G401.6 (cell line): ENCODE data around the gene ABCB10.
"Not testable (repeated sequence)": the region's sequence is repeated elsewhere in the genome, so short reads cannot be mapped to it uniquely, and the experiment has no call there.

Source experiments
- FAIRE-seq: peaks from 2 replicates; lab custom pipeline; 2012; peaks lifted over from hg19 to GRCh38; lab: Jason Lieb, UNC

Gene ABCB10

DNA sequence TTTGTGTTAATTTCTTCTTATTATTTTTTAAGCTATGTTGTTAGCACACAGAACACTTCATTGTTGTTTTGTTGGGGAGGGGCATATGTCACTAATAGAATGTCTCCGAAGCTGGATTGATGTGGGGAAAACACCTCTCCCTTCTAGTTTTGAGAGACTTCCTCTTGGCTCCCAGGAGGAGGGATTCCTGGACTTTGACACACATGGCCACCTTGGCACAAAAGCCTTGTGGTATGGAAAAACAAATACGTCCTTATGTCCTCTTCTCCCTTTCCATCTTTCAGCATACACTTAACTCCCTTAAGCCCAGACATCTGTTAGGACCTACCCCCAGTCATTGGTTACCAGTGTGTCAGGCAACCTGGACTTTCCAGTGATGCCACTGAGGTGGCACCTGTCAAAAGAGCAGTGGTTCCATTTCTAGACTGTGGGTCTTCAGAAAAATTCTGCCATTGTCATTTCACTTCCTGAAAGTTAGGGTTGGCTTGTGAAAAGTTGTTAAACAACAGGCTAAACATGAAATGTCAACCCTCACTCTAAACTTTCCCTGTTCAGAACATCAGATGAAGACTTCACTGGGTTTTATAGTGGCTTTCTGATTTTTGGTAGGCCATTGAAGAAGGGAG lies 12.5 kb upstream of the ABCB10 start:
- FAIRE-seq = no peak

DNA sequence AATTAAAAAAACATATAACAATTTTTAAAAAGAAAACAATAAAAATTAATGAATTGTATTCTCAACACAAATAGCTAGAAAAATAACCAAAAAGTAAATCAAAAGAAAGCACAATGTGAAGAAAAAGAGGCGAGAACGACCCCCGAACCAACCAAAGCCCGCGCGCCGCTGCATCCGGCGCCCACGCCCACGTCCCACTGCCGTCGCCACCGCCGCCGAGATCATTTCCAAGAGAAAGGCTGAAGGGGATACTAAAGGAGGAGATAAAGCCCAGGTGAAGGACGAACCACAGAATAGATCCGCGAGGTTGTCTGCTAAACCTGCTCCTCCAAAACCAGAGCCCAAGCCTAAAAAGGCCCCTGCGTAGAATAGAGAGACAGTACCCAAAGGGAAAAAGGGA lies 11.8 kb upstream of the ABCB10 start:
- FAIRE-seq = no peak

DNA sequence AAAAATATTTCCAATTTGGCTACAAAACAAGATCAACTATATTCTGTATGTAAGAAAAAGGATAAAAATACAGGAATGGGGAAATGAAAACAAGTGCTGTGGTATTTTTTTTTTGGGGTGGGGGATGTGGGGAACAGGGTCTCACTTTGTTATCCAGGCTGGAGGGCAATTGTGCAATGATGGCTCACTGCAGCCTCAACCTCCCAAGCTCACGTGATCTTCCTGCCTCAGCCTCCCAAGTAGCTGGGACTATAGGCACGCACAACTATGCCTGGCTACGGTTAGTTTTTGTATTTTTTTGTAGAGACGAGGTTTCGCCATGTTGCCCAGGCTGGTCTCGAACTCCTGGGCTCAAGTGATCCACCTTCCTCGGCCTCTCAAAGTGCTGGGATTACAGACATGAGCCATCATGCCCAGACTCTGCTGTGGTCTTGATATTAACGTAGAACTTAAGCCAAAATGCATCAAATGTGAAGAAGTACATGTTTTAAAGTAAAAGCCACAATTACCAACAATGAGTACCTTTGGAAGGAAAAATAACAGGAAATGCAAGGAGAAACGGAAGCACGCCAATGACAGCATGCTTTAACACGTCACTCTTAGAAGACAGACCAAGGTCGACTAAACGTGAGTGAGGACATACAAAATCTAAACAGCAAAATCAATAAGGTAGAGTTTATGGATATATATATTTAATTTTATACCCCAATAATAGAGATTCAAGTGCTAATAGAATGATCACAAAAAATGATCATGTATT lies 8.8 kb upstream of the ABCB10 start:
- FAIRE-seq = no peak

DNA sequence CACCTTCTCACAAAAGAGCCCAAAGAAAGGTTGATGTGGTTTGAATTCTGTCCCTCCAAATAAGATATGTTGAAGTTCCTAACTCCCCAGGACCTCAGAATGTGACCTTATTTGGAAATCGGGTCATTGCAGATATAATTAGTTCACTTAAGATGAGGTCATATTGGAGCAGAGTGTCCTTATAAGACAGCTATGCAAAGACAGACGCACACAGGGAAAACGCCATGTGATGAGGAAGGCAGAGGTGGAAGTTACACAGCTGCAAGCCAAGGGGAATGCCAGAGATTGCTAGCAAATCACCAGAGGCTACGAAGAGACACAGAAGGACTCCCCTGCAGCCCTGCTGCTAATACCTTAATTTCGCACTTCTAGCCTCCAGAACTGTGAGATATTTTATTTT lies 5.2 kb upstream of the ABCB10 start:
- FAIRE-seq = no peak

DNA sequence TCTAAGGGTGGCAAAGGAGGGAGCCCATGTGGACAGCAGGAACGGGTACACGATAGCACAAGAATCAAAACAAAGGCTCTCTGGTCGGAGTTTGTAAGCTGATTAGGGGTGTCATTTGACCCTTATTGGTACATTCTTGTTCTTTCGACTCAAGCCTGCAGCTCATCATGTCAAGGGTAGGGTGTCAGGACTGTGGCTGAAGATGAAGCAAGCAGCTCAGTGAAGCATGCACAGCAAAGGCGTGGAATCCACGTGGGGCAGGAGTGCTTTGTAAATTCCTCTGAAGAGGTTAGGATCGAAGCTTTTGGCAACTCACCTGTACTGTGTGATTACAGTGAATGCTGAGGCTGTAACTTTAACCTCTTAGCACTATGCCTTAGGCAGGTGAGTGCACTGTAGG lies 4.7 kb upstream of the ABCB10 start:
- no peak for FAIRE-seq

DNA sequence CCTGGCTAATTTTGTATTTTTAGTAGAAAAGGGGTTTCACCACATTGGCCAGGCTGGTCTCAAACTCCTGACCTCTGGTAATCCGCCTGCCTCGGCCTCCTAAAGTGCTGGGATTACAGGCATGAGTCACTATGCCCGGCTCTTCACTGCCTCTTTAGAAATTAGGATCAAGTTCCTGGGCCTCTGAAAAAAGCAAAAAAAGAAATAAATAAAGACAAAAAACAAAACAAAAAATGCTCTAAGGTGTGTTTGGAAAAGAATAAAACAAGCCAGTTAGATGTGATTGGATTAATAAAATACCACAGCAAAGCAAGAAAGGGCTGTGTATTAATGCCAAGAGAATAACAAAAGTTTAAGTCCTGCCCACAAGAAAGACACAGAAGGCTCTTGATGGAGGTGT lies 4.2 kb upstream of the ABCB10 start:
- no peak for FAIRE-seq

DNA sequence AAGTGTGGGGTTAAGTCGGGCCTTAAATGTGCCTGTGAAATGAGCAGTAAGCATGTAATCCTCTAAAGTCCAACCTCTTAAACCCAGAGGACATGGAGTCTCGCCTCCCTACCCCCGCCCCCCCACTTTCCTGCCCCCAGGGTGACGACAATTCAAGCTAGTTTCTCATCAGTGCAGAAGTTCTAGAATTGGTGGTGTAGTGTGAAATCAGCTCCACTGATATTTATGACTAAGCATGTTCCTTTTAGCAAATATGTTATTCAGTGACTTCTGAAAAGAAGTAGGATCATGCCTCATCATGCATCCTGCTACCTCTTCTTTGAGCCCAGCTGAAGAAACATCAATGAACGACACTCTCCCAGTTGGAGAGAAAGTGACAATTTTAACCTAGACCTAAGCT lies 2.6 kb upstream of the ABCB10 start:
- FAIRE-seq = no peak

DNA sequence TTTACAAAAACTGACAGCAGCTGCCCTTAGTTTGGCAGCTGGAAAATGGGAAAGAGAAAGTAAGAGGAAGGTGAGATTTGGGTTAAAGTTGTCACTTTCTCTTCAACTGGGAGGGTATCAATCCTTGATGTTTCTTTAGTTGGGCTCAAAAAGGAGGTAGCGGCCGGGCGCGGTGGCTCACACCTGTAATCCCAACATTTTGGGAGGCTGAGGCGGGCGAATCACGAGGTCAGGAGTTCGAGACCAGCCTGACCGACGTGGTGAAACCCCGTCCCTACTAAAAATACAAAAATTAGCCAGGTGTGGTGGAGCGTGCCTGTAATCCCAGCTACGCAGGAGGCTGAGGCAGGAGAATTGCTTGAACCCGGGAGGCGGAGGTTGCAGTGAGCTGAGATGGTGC lies 1.6 kb upstream of the ABCB10 start:
- not testable (repeated sequence) for FAIRE-seq

DNA sequence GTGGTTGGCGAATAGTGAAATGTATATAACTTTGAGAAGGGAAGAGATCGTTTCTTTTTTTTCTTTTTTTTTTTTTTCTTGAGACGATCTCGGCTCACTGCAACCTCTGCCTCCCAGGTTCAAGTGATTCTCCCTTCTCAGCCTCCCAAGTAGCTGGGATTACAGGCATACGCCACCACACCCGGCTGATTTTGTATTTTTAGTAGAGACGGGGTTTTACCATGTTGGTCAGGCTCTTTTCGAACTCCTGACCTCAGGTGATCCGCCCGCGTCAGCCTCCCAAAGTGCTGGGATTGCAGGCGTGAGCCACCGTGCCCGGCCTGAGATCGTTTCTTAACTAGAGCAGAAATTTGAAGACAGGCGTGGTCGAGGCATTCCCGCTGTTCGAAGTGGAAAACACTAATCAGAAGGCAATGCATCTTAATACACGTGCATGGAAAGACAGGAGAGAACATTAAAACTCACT lies 862 bp upstream of the ABCB10 start:
- FAIRE-seq = not testable (repeated sequence)

DNA sequence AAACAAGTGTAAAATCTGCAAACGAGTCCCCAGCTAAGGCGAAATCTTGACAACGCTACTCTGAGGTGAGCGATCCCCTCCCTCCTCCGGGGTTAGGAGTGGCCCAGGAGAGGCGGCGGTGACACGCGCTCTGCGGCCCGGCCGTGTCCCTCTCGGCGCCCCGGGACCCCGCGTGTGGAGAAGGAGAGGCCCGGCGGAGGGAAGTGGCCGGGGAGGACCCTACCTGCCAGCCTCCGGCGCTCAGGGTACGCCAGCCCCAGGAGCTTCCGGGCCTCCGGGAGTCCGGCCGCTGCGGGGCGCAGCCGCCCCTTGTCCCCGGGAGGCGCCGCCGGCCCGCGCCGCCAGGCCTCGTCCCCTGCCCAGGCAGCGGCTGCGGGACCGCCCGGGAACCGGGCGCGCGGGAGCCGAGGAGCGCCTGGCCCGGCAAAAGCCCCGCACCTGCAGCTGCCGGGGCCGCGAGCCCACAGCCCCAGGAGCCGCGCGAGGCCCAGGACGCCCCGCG lies 543 bp downstream of the ABCB10 start:
- FAIRE-seq = no peak

DNA sequence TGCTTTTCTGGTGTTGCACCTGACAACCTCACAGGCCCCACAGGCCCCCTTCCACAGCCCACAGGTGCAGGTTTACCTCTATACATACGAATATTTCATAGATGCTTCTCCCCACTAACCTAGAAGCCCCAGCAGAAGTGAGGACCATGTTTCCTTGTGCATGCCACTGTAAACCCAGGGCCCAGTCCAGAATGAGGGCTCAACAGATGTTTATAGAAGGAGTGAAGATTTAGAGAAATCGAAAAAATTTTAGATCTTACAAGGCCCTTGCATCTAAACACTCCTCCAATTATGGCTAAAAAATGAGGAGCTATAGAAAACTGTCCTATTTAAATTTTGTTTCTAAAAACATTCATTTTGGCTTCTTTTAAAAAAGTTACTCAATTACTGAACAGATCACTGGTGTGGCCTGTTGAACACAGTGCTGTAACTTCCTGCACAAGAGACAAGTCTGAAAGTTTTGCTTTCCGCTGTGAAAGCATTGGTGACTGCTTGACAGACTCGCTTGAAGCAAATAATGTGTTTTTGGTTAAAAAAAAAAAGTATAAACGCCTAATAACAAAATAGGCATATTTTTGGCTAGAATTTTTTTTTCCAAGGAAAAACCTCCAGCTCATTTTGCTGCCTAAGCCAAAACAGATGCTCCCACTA lies 1.2 kb downstream of the ABCB10 start:
- no peak for FAIRE-seq

DNA sequence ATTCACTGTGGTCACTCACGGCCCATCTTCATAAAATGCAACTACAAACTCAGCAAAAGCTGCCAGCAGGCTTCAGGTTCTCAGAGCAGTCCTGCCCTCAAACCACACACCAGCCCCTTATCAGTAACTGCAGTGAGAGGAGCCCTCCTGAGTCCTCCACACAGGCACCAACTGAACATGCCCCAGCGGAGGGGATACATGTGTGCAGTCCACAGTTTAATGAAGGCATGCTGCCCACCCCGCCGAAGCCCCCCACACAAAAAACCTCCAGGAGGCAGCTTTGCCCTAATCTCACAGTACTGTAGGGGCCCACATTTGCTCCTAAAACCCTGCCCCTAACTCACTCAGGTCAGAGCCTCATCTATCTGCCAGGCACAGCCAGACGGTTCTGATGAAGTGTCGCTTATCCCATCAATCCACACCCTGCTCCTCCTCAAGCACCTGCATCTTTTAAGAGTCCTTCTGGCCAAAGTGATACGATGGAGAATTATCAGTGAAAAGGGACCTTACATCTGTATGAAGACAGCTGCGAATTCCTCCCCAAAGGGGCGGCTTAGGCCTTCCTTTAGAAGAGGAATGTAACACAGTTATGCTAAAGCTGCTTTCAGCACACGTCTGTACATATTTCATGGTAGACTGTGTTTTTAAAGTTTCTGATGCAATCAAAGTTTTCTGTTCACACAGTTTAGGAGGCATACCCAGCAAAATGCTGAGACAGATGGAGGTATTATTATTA lies 3.5 kb downstream of the ABCB10 start:
- no peak for FAIRE-seq

DNA sequence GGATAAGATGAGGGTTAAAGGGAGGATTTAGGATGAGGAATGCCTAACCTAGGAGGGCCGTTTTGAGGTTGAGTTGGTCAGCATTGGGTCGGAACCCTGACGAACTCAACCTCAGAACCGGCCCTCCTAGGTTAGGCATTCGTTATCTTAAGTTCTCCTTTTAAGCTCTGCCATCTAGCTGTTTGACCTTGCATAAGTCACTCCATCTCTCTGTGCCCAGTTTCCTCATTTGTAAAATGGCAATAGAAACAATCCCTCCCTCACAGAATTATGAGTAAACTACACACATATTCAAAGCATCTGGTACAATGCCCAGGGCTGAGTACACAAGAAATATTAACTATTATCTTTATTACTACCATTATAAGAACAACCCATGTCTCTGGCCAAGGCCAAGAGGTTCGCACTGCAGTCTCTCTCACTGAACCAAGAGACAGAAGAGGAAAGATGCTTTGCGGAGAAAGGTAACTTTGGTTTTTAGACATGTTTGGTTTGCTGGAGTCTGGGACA lies 4.8 kb downstream of the ABCB10 start:
- FAIRE-seq = no peak

DNA sequence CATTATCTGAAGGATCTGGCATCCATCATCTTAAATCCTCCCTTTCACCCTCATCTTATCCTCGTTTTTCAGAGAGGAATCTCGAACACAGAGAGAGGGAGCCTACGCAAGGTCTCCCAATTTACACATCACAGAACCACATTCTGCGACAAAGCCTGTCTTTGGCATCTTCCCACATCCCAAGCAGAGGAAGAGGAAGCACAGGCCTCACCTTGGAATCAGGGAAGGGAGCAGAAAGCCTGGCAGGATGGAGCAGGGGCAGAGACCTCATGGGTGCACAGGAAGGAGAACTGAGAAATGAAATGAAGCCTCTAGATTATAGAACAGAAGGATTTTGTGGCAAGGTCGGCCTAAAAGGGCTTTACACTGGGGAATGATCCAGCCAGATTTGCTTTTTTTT lies 5.8 kb downstream of the ABCB10 start:
- FAIRE-seq = no peak

DNA sequence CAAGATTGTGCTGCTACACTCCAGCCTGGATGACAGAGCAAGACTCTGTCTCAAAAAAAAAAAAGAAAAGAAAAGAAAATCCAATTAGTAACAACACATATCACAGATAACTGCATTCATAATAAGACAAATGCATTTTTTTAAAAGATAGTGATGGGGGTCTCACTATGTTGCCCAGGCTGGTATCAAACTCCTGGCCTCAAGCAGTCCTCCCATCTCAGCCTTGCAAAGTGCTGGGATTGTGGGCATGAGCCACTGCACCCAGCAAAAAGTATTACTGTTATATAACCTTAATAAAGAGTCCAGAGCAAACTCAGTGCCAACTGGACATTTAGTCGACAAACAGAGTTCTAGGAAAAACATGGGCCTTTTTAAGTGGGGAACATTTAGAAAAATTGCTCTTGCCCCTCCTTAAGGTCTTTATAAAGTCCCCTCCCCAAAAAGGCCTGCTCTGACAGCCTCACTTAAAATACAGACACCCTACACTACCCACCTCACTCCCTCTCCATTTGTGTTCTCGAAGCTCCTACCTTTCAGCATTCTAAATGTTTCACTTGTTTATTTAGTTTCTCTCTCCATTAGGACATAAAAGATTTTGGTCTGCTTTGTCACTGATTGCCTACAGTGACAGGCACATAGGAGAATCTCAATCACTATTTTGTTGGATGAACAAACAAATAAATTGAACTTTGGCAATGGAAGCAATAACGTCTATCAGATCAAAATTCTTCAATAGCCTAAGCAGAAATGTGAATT lies 7.5 kb downstream of the ABCB10 start:
- no peak for FAIRE-seq

DNA sequence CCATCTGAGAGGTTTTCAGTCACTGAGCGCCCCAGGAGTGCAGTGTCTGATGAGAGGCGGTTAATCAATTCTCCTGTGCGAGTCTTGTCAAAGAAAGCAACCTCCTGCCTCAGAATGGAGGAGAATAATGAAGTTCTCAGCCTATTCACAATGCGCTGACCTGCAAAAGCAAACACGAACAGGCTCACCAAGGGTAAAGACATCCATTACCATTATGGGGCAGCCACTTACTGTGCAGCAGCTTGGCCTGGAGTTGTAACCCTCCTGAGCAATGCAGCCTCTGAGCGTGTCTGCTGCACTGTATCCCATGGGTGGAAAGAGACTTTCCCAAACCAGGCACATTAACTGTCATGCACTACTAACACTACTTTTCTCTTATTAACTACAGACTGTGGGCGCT lies 11.0 kb downstream of the ABCB10 start:
- no peak for FAIRE-seq

DNA sequence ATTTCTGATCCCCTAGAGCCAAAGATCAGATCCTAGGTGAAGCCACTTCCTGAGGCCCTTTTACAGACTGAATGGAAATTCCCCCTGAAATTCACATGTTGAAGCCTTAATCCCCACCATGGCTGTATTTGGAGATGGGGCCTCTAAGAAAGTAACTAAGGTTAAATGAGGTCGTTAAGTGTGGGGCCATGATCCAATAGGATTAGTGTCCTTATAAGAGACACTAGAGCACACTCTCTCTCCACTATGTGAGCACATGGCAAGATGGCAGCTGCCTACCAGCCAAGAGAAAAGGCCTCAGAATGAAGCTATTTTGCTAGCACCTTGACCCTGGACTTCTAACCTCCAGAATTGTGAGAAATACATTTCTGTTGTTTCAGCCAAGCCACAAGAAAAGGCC lies 13.9 kb downstream of the ABCB10 start:
- FAIRE-seq = no peak

DNA sequence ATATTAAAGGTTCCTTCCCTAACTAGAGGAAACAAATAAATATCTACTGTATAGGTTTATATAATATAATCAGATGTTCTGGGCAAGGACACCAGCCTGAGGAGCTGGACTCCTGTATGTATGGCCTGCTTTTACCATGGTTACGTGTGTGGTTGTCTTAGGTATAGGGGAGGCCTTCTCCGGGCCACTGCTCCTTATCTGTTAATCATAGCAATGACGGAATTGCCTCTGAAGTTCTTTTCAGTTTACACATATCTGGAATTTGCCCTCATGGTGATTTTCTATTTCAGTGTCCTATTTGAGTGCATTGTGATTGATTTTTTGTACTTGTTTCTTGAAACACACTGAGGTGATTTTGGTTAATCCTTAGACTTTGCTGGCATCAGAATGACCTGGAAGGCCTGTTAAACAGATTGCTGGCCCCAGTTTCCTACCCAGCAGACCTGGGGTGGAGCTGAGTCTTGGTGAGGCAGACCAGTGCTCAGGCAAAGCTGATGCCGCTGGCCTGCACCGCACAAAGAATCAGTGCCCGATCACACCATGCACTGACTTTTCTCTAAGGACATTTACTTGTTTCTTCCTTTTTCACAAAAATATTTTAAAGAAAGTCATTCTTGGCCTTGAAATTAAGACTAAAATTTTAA lies 18.5 kb downstream of the ABCB10 start:
- no peak for FAIRE-seq

DNA sequence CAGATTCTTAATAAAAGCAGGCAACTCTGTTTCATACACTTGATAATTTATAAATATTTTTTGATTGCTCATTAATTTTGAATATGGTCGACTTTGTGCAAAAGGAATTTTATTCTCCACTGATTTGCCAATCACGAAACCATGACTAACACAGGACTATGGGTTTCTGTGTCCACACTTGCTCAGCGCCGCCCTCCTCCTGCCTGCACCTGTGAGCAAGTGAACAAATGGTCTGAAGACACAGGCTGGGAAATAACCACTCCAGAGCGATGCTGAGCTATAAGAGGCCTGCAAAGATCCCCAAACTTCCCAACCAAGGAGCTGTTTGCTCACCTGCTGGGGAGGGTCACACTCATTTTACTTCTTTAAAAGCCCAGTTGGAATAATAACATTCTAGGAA lies 19.6 kb downstream of the ABCB10 start:
- FAIRE-seq = no peak

DNA sequence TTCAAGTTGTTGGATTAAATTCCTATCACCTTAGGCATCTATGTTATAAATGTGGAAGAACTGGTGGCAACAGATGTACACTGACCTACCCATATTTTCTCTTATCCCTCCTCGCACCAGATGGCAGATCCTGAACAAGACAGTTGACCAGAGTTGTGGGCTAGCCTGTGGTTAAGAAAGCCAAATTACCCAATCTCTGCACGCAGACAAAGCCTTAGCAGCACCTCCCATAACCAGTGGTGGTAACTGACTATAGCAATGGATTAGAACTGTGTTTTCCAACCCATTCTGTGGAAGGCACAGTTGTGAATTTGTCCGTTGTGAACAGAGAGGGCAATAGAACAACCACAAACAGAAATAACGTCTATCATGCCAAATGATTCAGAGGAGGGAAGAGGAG lies 20.6 kb downstream of the ABCB10 start:
- FAIRE-seq = no peak

DNA sequence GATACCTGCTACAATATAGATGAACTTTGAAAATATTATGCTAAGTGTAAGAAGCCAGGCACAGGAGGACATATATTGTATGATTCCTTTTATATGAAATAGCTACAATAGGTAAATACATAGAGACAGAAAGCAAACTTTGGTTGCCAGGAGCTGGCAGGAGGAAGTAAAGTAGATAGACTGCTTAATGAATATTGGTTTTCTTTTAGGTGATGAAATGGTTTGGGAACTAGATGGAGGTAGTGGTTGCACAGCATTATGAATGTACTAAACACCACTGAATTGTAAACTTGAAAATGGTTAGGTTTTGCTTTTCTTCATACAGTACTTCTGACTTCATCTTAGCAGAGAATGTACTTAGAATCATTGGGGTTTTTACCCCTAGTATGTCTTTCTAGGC lies 21.5 kb downstream of the ABCB10 start:
- FAIRE-seq = no peak
